Measurements from ENCODE around the gene SQSTM1. TPM values are rescaled to one million over a fixed set of nuclear protein-coding genes. Genes with fewer than 3 reads are reported as not detected.

Gene SQSTM1
- total RNA-seq, 2 experiments from 2014 or later: 58.5 to 81.1 TPM

DNA sequence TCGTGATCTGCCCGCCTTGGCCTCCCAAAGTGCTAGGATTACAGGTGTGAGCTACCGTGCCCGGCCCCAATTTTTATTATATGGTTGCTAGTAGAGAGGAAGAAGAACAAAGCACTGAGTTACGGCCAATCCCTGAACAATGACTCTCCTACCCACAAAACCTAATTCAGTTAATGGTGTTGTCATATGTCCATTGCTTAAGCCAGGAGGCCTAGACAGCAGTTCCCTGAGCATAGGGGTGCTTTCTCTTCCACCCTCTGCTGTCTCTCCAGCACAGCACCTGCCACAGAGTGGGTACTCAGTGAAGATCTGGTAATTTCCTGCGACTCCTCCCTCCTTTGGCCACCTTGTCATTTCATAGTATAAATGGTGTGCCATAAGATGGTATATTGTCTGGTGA lies 48.4 kb upstream of the SQSTM1 start:
- H3K4me1 ChIP-seq (ENCODE audit: insufficient read depth, low read length, poor library complexity, severe bottlenecking): no peaks in the 10 kb centered on the region
- no peak overlapping the region for H3K4me2 ChIP-seq (ENCODE audit: low read length)
- DNase-seq (ENCODE audit: low spot score): no peak
- no TSS peak for BruUV-seq (replicated peaks)
- no peaks in the 10 kb centered on the region for H3K9me2 ChIP-seq (ENCODE audit: insufficient read depth, low read length)
- H3K79me2 ChIP-seq (ENCODE audit: insufficient read depth, low read depth, low read length): no peaks in the 10 kb centered on the region
- CTCF ChIA-PET (ENCODE audit: unreplicated experiment): no interaction called here
- H2AFZ ChIP-seq (ENCODE audit: low read length): no peak overlapping the region
- H3K27ac ChIP-seq (ENCODE audit: low read depth, low read length, poor library complexity, severe bottlenecking): no peak overlapping the region
- no peak overlapping the region for H3K4me3 ChIP-seq (ENCODE audit: low read depth, low read length, poor library complexity, severe bottlenecking)
- intact Hi-C loops (cut with micrococcal nuclease; ENCODE audit: unreplicated experiment): no loop called here
- POLR2A ChIA-PET: no interaction called here
- no peaks in the 10 kb centered on the region for H3K9me3 ChIP-seq (ENCODE audit: low read length)
- peaks cover 90% of the 10 kb centered on the region for H3K36me3 ChIP-seq (ENCODE audit: insufficient read depth, low read length)
- TF ChIP-seq, protein P1, sequence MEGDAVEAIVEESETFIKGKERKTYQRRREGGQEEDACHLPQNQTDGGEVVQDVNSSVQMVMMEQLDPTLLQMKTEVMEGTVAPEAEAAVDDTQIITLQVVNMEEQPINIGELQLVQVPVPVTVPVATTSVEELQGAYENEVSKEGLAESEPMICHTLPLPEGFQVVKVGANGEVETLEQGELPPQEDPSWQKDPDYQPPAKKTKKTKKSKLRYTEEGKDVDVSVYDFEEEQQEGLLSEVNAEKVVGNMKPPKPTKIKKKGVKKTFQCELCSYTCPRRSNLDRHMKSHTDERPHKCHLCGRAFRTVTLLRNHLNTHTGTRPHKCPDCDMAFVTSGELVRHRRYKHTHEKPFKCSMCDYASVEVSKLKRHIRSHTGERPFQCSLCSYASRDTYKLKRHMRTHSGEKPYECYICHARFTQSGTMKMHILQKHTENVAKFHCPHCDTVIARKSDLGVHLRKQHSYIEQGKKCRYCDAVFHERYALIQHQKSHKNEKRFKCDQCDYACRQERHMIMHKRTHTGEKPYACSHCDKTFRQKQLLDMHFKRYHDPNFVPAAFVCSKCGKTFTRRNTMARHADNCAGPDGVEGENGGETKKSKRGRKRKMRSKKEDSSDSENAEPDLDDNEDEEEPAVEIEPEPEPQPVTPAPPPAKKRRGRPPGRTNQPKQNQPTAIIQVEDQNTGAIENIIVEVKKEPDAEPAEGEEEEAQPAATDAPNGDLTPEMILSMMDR (conservative IDR thresholded peaks at IDR 0.05; ENCODE audit: low read length): no peak
- no peak for TF ChIP-seq EZH2phosphoT487 (IDR thresholded peaks at IDR 0.05; ENCODE audit: borderline replicate concordance, low read depth, low read length)
- no peaks in the 10 kb centered on the region; the same call in 1 of the 2 replicates for H4K20me1 ChIP-seq (ENCODE audit: insufficient read depth, low read length)

DNA sequence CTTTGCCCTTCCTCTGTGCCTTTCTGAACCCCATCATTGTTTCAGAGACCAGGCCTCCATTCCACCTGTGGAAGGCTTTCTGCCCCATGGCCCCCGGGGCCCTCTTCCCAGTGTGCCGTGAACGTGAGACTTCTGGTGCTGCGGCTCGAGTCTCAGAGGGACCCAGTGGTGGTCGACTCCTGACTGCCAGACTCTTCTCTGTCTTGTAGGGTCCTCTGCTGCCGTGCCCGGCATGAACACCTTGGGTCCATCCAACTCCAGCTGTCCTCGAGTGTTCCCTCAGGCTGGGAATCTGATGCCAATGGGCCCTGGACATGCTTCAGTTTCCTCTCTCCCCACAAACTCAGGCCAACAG lies 47.0 kb upstream of the SQSTM1 start:
- ChIA-PET CTCF (ENCODE audit: unreplicated experiment) (no interaction called here), POLR2A (no interaction called here)
- no peak overlapping the region for H3K4me3 ChIP-seq (ENCODE audit: low read depth, low read length, poor library complexity, severe bottlenecking)
- H3K4me1 ChIP-seq (ENCODE audit: insufficient read depth, low read length, poor library complexity, severe bottlenecking): no peaks in the 10 kb centered on the region
- peaks cover 88% of the 10 kb centered on the region for H3K36me3 ChIP-seq (ENCODE audit: insufficient read depth, low read length)
- no peaks in the 10 kb centered on the region for H3K79me2 ChIP-seq (ENCODE audit: insufficient read depth, low read depth, low read length)
- TF ChIP-seq EZH2phosphoT487 (IDR thresholded peaks at IDR 0.05; ENCODE audit: borderline replicate concordance, low read depth, low read length): no peak
- TF ChIP-seq, protein P1 (conservative IDR thresholded peaks at IDR 0.05; ENCODE audit: low read length): no peak
- intact Hi-C loops (cut with micrococcal nuclease; ENCODE audit: unreplicated experiment): no loop called here
- H3K9me2 ChIP-seq (ENCODE audit: insufficient read depth, low read length): no peaks in the 10 kb centered on the region
- no peak overlapping the region for H3K4me2 ChIP-seq (ENCODE audit: low read length)
- H3K27ac ChIP-seq (ENCODE audit: low read depth, low read length, poor library complexity, severe bottlenecking): no peak overlapping the region
- no peak overlapping the region for H2AFZ ChIP-seq (ENCODE audit: low read length)
- H3K9me3 ChIP-seq (ENCODE audit: low read length): no peaks in the 10 kb centered on the region
- no TSS peak for BruUV-seq (replicated peaks)
- DNase-seq (ENCODE audit: low spot score): no peak
- H4K20me1 ChIP-seq (ENCODE audit: insufficient read depth, low read length): no peaks in the 10 kb centered on the region

DNA sequence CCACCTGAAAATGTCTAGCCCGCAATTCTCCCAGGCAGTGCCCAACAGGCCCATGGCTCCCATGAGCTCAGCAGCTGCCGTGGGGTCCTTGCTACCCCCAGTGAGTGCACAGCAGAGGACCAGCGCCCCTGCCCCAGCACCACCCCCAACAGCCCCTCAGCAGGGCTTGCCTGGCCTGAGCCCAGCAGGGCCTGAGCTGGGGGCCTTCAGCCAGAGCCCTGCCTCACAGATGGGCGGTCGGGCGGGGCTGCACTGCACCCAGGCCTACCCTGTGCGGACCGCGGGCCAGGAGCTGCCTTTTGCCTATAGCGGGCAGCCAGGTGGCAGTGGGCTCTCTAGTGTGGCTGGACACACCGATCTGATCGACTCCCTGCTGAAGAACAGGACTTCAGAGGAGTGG lies 46.3 kb upstream of the SQSTM1 start:
- CTCF ChIA-PET (ENCODE audit: unreplicated experiment): no interaction called here
- POLR2A ChIA-PET: interaction anchor here (0.6 kb wide), 1 partner anchor 754 kb away, joined by 4 read pairs; no protein-coding TSS in a partner anchor
- Histone ChIP-seq H3K79me2 (ENCODE audit: insufficient read depth, low read depth, low read length) (no peaks in the 10 kb centered on the region), H2AFZ (ENCODE audit: low read length) (no peak overlapping the region), H3K4me3 (ENCODE audit: low read depth, low read length, poor library complexity, severe bottlenecking) (no peak overlapping the region), H3K4me2 (ENCODE audit: low read length) (no peak overlapping the region), H3K27ac (ENCODE audit: low read depth, low read length, poor library complexity, severe bottlenecking) (no peak overlapping the region), H3K9me3 (ENCODE audit: low read length) (no peaks in the 10 kb centered on the region), H3K9me2 (ENCODE audit: insufficient read depth, low read length) (no peaks in the 10 kb centered on the region), H4K20me1 (ENCODE audit: insufficient read depth, low read length) (no peaks in the 10 kb centered on the region), H3K4me1 (ENCODE audit: insufficient read depth, low read length, poor library complexity, severe bottlenecking) (no peaks in the 10 kb centered on the region), H3K36me3 (ENCODE audit: insufficient read depth, low read length) (peaks cover 83% of the 10 kb centered on the region)
- BruUV-seq (replicated peaks): no TSS peak
- DNase-seq (ENCODE audit: low spot score): no peak
- intact Hi-C loops (cut with micrococcal nuclease; ENCODE audit: unreplicated experiment): no loop called here
- no peak for TF ChIP-seq EZH2phosphoT487 (IDR thresholded peaks at IDR 0.05; ENCODE audit: borderline replicate concordance, low read depth, low read length)
- TF ChIP-seq, protein P1 (conservative IDR thresholded peaks at IDR 0.05; ENCODE audit: low read length): no peak

All from OCI-LY7 (cell line).